HG02973 (cell line): ENCODE data around the gene MORN4.
A peak's percentile ranks its signal among the peaks of the same experiment; 100 is the strongest.
"Not testable (repeated sequence)": the region's sequence is repeated elsewhere in the genome, so short reads cannot be mapped to it uniquely, and the experiment has no call there.

ENCODE experiments used
- ATAC-seq: cut with Tn5 transposase; IDR thresholded peaks from one replicate; pipeline ENCODE4 v1.9.1; 2021; ENCODE audit warnings: moderate library complexity; ENCODE audit not compliant: unreplicated experiment

MORN4 gene

DNA sequence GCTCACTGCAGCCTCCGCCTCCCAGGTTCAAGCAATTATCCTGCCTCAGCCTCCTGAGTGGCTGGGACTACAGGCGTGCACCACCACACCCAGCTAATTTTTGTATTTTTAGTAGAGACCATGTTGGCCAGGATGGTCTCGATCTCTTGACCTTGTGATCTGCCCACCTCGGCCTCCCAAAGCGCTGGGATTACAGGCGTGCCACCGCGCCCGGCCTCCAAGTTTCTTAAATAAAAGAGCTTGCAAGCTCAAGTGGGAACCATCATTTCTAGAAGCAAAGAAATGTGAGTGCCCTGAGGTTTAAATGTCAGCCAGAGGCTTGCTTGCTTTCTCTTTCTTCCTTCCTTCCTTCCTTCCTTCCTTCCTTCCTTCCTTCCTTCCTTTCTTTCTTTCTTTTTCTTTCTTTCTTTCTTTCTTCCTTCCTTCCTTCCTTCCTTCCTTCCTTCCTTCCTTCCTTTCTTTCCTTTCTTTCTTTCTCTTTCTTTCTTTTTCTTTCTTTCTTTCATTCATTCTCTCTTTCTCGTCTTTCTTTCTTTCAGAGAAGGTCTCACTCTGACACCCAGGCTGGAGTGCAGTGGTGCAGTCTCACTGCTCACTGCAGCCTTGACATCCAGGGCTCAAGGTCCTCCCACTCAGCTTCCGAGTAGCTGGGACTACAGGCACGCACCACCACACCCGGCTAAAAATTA is 9.3 kb upstream of the MORN4 start:
- ATAC-seq: not testable (repeated sequence)

DNA sequence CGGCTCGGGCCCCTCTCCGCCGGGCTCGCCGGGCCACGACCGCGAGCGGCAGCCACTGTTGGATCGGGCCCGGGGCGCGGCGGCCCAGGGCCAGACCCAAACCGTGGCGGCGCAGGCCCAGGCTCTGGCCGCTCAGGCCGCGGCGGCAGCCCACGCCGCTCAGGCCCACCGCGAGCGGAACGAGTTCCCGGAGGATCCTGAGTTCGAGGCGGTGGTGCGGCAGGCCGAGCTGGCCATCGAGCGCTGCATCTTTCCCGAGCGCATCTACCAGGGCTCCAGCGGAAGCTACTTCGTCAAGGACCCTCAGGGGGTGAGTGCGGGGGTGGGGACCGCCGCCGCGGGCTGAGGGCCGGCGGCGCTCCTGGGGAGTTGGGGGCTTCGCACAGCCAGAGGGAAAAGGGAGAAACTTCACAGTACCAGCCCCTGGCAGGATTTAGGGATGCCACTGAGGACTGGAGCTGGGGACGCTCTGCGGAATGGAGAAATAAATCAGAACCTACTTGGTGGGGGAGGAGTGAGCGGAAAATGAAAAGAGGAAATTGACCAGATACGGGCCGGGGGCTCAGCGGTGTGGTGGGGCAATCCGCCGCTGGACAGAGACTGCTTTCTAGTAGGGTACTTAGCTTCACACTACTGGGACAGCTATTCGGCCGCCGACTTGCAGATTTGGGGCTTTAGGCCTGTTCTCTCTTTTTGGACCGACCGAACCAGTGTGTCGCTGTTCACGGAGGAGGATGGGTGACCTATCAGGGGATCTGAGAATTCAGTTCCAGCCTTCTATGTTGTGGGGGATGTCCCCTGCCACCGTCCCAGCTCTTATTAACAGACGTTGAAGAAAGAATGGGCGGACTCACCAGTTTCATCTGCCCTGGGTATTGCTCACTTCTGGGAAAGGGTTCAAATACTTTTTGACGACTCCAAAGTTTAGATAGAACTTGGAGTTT is 7.8 kb upstream of the MORN4 start:
- peak; percentile 23 for ATAC-seq

DNA sequence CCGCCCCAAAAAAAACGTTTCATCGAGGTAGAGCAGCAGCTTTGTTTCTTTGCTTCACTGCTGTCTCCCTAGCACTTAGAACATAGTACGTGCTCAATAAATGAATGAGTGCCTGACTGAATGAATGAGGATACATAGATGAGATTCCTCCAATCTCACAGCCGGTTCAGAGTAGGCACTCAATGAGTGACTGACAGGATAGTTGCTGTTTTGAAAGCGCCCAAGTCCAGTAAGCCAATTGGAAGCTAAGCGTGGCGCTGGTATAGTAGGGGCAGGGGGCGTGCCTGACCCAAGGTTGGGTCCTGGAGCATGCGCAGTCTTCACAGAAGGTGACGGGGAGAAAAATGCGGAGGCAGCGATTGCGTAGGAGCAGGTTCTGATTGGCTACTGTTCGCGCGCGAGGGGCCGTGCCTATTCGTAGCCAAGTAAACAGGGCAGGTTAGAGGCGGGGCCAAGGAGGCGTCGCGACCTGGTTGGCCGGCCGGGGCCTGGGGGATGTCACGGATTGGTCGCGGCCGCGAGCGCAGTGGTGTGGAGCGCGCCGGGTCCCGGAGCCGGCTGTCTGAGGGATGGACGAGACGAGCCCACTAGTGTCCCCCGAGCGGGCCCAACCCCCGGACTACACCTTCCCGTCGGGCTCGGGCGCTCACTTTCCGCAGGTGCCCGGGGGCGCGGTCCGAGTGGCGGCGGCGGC is 7.0 kb upstream of the MORN4 start, which contains the start of gene PI4K2A:
TSS of gene PI4K2A (plus strand) at position 498 of the 694 bp plus-strand sequence. CDS start at position 570, 72 bp downstream.
- ATAC-seq: peak; percentile 97

DNA sequence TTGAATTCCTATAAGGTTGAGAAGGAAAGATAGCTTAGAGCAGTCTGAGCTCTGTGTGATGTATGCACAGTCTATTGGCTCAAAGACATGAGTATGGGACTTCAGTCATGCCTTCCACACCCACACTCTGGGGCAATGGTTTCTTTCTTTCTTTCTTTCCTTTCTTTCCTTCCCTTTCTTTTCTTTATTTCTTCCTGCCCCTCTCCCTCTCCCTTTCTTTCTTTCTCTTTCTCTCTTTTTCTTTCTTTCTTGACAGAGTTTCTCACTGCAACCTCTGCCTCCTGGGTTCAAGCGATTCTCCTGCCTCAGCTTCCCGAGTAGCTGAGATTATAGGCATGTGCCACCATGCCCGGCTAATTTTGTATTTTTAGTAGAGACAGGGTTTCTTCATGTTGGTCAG is 5.8 kb upstream of the MORN4 start:
- not testable (repeated sequence) for ATAC-seq

DNA sequence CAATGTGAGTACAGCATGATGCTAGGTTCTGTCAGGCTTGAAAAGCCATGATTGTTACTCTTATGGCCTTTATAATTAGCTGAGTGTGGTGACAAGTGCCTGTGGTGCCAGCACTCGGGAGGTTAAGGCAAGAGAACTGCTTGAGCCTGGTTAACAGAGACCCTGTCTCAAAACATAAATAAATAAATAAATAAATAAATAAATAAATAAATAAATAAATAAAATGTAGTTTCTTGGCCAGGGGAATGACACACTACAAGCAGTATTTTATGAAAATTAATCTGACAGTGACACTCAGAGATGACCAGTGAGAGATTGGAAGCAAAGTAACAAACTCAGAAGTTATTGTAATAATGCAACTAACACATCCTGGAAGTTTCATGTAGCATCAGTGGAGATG is 2.3 kb upstream of the MORN4 start:
- ATAC-seq: no peak

DNA sequence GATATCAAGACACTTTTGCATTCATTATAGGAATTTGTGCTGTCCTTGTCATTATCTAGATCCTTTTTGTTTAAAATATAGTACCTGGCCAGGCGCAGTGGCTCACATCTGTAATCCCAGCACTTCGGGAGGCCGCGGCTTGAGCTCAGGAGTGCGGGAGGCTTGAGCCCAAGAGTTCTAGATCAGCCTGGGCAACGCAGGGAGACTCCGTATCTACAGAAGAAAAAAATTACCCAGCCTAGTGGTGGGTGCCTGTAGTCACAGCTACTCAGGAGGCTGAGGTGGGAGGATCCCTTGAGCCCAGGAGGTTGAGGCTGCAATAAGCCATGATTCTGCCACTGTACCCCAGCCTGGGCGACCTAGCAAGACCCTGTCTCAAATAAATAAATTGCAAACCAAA is 621 bp upstream of the MORN4 start:
- ATAC-seq: no peak

DNA sequence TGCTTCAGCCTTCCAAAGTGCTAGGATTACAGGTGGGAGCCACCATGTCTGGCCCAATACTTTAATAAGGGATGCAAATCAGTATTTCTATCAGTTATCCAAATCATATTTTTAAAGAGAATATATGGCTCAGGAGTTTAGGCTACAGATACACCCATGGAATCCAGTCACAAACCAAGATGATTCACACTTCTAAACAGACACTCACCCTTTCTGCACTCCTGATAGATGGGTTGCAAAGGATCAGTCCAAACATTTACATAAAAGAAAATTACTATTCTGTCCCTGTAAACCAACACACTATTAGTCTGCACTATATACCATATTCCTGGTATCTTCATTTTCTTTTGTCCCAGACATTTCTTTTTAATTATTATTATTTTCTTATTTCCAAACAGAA is 2.2 kb downstream of the MORN4 start:
- ATAC-seq: no peak

DNA sequence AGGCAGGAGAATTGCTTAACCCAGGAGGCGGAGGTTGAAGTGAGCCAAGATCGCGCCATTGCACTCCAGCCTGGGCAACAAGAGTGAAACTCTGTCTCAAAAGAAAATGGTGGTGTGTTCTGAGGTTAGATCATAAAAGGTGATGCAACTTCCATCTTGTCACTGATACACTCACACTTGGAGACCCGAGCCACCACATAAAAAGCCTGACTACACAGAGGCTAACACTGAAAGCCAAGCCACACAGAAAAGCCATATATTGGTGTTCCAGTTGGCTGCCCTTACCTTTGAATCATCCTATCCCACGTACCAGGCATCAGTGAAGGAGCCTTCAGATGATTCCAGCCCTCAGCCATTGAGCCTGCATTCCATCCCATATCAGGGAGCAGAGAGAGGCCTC is 4.0 kb downstream of the MORN4 start:
- ATAC-seq: no peak

DNA sequence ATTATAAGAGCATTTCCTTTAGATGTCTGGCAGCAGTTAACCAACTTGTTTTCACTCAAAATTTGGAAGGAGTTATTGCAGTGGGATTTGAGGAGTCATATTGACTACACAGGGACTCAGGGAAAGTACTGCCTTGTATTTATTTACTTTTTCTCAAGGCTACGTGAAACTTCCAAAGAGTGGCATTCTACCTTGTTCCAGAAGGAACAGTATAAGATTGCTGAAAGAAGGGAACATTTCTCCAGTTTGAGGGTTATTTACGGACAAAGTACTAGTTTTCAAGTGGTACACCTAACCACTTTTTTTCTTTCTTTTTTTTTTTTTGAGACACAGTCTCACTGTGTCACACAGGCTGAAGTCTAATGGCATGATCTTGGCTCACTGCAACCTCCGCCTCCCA is 5.1 kb downstream of the MORN4 start:
- no peak for ATAC-seq

DNA sequence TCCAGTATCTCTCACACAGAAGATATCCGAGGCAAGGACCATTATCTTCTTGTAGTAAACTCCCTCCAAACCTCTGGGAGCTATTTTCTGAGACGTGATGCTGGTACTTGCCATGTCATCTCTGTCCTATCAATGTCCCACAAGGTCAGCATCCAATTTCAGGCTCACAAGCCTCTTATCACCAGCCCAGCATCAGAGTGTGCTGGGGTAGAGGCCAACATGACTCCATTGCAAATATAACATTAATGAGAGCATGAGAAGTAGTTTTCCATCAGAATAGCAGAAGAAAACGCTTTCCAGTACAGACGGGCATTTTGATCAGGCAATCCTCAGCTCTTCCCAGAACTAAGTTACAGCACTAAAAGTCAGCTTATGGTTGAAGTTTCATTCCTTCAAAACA is 5.6 kb downstream of the MORN4 start:
- ATAC-seq: no peak

DNA sequence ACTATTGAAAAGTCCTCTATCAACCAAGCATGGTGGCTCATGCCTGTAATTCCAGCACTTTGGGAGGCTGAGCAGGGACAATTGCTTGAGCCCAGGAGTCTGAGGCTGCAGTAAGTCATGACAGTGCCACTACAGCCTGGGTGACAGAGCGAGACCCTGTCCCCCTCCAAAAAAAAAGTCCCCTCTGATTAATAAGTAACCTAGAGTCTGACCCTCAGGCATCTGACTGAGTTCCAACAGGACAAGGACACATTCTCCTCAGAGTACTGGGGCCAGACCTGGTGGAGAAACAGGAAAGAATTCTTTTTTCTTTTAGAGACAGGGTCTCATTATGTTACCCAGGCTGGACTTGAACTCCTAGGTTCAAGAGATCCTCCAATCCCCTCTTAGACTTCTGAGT is 10.0 kb downstream of the MORN4 start:
- ATAC-seq: no peak

DNA sequence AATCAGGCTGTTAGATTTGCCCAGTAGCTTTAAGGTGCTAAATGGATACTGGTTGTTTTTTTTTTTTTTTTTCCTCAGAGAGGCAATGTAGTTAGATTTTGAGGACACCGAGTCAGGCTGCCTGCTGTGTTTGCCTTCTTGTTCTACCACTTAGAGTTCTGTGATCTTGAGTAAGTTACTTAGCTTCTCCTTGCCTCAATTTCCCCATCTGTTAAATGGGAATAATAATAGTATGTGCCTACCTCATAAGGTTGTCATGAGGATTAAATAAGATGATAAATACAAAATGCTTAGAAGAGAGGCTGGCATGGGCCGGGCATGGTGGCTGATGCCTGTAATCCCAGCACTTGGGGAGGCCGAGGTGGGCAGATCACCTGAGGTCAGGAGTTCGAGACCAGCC is 14.6 kb downstream of the MORN4 start:
- ATAC-seq: no peak

DNA sequence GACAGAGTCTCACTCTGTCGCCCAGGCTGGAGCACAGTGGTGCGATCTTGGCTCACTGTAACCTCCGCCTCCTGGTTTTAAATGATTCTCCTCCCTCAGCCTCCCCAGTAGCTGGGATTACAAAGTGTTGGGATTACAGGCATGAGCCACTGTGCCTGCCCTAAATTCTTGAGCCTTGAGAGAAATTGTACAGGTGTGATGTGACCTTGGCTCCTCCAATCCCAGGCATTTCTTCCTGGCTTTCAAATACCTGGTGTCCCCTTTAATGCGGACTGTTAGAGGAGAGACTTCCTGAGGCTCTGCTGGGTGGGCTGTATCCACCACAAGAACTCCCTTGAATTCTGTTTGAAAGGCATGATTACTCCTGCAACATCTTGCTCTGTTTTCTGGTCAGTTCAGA is 15.0 kb downstream of the MORN4 start:
- no peak for ATAC-seq

DNA sequence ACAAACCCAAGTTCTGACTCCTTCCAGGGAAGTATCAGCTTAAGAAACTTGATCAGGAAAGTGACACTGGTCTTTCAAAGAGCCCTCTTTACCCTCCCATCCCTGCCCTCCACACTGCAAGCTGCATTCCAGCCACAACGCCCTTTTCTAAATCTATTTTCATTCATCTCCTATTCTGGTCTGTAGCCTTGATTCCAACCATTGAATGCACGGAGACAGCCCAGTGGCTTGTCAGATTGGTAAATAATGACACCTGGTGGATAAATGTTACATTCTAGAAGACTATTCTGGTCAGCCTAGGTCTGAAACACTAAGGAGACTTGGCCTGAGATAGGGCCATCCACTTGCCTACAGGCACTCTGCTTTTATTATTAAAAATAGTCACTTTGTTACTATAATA is 20.9 kb downstream of the MORN4 start:
- ATAC-seq: no peak

DNA sequence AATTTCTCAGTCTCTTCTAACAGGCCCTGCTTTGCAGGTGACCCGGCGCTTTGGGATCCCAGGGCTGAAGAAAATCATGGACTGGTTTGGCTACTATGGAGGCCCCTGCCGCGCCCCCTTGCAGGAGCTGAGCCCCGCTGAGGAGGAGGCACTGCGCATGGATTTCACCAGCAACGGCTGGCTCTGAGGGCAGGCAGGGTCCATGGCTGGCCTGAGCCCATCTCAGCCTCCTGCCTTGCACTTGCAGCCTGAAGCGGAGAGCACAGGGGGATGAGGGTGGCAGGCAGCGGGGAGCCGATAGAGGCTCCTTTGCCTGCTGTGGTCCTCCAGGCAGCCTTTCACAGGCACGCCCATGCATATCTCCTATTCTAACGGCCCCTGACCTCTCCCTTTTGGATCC is 21.8 kb downstream of the MORN4 start:
- ATAC-seq: no peak

DNA sequence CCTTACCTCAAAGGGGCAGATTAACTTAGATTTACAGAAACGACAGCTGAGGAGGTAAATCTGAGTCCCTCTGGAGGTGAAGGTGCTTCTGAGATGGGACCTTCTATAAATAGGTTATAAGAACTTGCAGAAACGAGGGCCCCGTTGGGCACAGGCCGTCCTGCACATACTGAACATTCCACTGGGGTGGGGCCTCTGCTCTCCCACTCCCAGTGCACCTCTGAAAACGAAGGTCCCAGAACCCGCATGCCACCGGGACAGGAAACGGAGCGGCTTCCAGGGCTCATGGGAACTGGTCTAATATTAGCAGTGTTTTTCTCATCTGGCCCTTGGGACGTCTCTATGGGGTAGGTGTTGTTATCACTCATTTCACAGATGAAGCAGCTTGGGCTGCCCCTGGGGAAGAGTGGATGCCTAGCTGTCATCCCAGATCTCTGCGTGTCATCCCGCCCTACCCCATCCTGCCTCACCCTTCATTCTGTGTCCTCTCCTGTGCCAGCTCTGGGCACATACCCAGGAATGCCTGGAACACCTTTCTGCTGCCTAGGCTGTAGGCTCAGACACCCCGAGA is 24.2 kb downstream of the MORN4 start:
- ATAC-seq: no peak

DNA sequence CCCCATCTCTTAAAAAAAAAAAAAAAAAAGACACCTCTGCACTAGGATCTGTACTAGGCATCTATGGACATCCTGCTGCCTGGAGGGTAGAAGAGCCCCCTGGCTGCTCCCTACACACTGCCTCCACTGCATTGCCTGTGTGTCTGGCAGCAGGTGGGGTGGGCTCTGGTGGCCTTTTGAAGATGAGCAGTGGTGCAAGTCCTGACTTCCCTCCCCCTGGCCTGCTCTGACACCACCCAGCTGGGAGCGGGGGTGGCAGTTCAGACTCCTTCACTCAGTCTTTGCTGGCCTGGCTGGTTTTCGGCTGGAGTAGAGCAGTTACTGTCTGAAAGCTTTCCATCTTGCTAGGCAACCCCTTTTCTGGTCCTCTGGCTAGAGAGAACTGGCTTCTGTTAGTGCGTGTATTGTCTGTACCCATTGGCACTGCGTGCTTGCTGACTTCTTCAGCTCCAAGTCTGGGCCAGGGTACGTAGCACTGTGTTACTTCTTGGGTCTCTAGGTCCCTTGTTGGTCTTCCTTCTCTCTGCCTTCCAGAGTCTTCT is 26.1 kb downstream of the MORN4 start:
- no peak for ATAC-seq

DNA sequence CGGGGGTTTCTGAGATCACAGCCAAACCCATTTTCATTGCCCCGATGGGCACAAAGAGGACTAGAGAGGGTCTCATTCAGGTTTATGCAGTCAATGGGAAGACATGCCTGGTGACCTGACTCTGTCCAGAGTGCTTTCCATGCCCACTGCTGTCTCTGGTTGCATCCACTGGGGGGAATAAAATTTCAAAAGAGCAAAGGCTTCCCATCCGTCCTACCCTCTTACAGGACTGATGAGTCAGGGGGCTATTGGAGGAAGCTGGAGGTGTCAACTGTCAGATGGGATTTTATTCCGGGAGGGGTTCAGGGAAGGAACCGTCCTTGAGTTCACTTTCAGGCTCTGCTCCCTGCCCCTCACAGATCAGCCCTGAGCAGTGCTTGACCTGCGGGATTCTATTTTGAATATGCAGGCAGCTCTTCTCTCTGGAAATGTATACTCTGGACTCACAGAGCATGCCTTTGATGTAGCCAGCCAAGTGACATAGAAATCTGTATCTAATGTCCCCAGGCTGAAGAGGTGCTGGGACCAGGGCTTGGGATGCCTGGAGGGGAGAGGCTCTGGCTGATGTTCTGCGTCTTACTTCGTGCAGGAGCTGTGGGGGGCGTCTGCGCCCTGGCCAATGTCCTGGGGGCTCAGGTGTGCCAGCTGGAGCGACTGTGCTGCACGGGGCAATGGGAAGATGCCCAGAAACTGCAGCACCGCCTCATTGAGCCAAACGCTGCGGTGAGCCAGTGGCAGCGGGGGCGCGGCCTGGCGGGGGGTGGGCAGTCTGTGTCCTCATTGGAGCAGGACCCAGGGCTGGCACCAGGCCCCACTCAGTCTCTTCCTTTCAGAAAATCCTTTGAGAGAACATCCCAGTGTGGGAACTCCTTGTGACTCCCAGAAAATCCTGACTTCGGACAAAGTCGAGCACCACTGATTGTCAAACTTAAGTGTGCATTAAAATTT is 31.8 kb downstream of the MORN4 start:
- ATAC-seq: no peak

DNA sequence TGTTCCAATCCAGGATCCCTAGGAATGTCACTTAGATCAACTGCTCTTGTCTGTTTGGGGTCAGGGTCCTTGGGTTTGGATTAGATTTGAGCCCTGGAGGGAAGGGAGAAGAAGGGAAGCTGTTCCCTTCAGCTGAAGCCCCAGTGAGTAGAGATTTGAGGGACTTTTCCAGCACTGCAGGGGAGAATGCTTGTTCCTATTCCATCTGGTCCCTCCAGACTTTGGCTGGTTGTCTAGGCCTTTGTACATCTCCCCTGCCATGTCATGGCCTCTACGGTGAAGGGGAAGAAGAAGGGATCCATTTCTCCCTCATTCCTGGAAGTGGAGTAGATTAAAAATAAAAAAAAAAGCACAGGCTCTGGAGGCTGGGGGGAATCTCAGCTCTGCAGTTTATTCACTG is 32.7 kb downstream of the MORN4 start:
- no peak for ATAC-seq

DNA sequence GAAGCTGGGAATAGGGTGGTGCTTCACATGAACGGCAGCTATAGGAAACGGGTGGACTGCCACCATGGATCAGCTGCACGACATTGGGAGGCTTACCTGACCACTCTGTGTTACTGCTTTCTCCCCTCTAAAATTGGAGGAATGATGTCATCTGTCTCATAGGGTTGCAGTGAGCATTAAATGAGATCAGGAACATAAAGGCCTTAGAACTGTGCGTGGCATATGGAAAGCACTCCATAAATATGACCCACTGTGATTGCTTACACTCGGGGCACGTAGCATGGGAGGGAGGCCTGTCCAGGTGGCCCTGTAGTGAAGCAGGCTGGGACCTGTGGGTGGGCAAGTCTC is 34.1 kb downstream of the MORN4 start:
- ATAC-seq: no peak
